Mucosa of stomach (tissue), 1 donor: ENCODE results near the gene PRKN.

Experiments used
- H3K27me3 ChIP-seq: one replicate; pipeline ENCODE4 v1.7.0; 2013; ENCODE audit warnings: mild to moderate bottlenecking, low read length; ENCODE audit not compliant: control insufficient read depth, insufficient read depth
- H3K36me3 ChIP-seq: one replicate; pipeline ENCODE4 v1.7.0; 2013; ENCODE audit warnings: low read length; ENCODE audit not compliant: control insufficient read depth, insufficient read depth
- H3K4me1 ChIP-seq: one replicate; pipeline ENCODE4 v1.7.0; 2013; ENCODE audit warnings: mild to moderate bottlenecking, low read length; ENCODE audit not compliant: control insufficient read depth, insufficient read depth
- H3K4me3 ChIP-seq: one replicate; pipeline ENCODE4 v1.7.0; 2013; ENCODE audit warnings: low read length
- H3K9ac ChIP-seq: one replicate; pipeline ENCODE4 v1.7.0; 2013; ENCODE audit warnings: mild to moderate bottlenecking, low read length, moderate library complexity
- H3K9me3 ChIP-seq: one replicate; pipeline ENCODE4 v1.7.0; 2013; ENCODE audit warnings: mild to moderate bottlenecking, low read length, moderate library complexity; ENCODE audit not compliant: control insufficient read depth
- donor health status: Pancreatic carcinoma.

The PRKN gene

DNA sequence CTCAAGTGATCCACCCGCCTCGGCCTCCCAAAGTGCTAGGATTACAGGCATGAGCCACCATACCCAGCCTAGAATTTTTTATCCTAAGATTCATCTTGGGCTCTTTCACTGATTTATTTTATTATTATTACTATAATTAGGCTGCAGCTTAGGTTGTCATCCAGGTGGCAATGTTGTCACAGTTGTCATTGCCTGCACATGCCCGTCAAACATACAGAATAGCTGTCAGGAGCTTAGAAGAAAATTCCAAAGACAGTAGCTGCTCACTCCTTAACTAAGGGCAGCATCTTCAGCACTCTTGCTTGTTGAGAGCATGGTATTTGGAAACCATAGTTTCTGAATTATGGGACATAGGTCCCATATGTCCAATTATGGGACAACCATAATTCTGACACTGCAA, 1118.8 kb downstream of the PRKN start:
- no peaks in the 10 kb centered on the region for H3K27me3 ChIP-seq
- H3K36me3 ChIP-seq, result no peaks in the 10 kb centered on the region
- H3K4me1 ChIP-seq, result no peaks in the 10 kb centered on the region
- H3K9me3 ChIP-seq, result no peaks in the 10 kb centered on the region
- H3K4me3 ChIP-seq, result no peak overlapping the region
- H3K9ac ChIP-seq, result no peak overlapping the region

- Histone ChIP-seq H3K4me3 (no peak overlapping the region), H3K27me3 (no peaks in the 10 kb centered on the region), H3K9ac (no peak overlapping the region), H3K9me3 (no peaks in the 10 kb centered on the region), H3K4me1 (no peaks in the 10 kb centered on the region), H3K36me3 (no peaks in the 10 kb centered on the region)
These were observed 1119.8 kb downstream of the PRKN start for GRCh38 chr6:161607696-161608297.

- no peak overlapping the region for H3K4me3 ChIP-seq
- H3K27me3 ChIP-seq, result no peaks in the 10 kb centered on the region
- H3K36me3 ChIP-seq, result no peaks in the 10 kb centered on the region
- H3K9ac ChIP-seq, result no peak overlapping the region
- H3K4me1 ChIP-seq, result no peaks in the 10 kb centered on the region
- H3K9me3 ChIP-seq, result no peaks in the 10 kb centered on the region
These were observed 1125.2 kb downstream of the PRKN start for GRCh38 chr6:161602359-161602758.

DNA sequence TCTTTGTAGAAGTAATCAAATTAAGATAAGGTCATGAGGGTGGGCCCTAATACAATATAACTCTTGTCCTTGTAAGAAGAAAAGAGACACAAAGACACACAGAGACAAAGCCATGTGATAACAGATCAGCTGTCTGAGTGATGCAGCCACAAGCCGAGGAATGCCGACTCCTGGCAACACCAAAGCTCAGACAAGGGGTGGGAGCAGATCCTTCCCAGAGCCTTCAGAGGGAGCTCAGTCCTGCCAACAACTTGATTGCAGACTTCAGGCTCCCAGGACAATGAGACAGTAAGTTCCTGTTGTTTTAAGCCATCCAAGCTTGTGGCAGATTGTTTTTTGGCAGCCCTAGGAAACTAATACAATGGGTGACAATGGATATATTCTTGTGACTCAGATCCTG, 1128.7 kb downstream of the PRKN start:
- Histone ChIP-seq H3K27me3 (no peaks in the 10 kb centered on the region), H3K4me3 (no peak overlapping the region), H3K9ac (no peak overlapping the region), H3K4me1 (no peaks in the 10 kb centered on the region), H3K36me3 (no peaks in the 10 kb centered on the region), H3K9me3 (no peaks in the 10 kb centered on the region)

DNA sequence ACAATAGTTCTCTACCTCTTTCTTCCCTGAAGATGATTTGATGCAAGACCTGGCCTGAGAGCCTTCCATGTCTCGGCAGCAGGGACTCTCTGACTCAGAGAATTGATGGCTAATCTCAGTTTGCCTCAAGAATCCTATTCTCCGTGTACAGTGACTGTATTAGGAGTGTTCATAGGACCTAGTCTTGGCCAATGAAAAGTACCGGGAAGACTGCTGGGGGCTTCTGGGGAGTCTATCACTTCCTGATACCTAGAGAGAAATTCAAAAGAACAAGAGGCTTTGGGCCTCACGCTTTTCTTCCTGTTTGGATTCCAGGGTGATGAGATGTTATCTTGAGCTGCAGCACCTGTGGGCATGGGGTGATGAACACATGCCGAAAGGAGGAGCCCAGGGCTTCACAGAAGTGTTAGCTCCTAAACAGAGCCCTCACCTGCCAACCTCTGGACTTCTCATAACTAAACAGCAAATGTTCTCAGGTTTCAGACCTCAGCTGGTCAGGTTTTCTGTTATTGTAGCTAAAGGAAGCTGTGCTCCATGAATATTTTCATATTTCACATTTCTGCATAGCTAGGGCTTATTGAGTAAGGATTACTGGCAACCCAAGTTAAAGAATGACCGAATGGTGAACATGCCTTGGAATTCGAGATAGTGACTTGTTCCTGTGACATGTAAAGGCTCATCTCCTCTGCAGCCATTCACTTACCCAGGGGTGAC, 1130.6 kb downstream of the PRKN start:
- H3K36me3 ChIP-seq, result no peaks in the 10 kb centered on the region
- no peaks in the 10 kb centered on the region for H3K4me1 ChIP-seq
- H3K9me3 ChIP-seq, result no peaks in the 10 kb centered on the region
- no peaks in the 10 kb centered on the region for H3K27me3 ChIP-seq
- H3K4me3 ChIP-seq, result no peak overlapping the region
- H3K9ac ChIP-seq, result no peak overlapping the region

DNA sequence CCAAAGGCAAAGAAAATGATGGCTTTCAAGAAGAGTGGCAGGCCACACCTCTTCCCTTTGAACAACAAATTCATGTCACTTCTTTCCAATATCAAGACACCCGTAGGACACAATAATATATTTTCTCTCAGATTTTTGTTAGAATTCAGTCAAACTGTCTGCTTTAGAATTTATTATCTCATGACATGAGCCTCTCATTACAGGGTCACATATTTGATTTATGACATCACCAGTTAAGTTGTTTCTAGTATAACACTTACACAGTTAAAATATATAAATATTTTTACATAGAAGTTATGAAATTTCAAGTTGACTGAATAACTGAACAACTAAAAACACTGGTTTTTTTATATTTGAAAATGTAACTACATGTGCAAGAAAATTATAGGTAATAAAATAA, 1133.2 kb downstream of the PRKN start:
- Histone ChIP-seq H3K9me3 (no peaks in the 10 kb centered on the region), H3K36me3 (no peaks in the 10 kb centered on the region), H3K4me3 (no peak overlapping the region)

DNA sequence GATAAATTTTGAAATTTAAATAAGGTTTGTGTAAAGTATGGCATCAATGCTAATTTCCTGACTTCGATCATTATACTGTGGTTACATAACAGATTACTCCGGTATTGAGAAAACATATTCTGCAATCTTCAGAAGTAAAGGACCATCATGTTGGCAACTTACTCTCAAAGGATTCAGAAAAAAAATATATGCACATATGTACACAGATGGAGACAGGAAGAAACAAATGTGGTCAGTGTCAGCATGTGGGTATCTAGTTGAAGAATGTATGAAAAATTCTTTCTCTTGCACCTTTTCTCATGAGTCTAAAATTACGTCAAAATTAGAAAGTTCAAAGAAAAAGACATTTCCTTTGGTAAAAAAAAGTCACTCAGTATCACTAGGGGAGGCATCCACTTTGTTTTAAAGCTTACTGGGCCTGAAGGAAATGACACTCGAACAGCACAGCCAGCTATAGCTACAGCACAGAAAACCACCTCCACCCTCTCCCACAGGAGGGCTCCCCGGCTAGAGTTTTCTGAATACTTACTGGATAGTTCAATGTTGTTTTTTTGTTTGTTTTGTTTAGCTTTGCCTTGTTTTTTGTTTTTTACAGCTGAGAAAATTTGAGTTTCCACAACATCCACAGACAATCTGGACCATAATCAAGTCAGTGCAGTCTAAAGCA, 1136.5 kb downstream of the PRKN start:
- Histone ChIP-seq H3K9ac (no peak overlapping the region), H3K27me3 (no peaks in the 10 kb centered on the region), H3K4me1 (no peaks in the 10 kb centered on the region), H3K9me3 (no peaks in the 10 kb centered on the region), H3K4me3 (no peak overlapping the region), H3K36me3 (no peaks in the 10 kb centered on the region)

More for the DNA sequence above, 1133.2 kb downstream of the PRKN start:
- no peaks in the 10 kb centered on the region for H3K27me3 ChIP-seq
- no peaks in the 10 kb centered on the region for H3K4me1 ChIP-seq
- no peak overlapping the region for H3K9ac ChIP-seq

DNA sequence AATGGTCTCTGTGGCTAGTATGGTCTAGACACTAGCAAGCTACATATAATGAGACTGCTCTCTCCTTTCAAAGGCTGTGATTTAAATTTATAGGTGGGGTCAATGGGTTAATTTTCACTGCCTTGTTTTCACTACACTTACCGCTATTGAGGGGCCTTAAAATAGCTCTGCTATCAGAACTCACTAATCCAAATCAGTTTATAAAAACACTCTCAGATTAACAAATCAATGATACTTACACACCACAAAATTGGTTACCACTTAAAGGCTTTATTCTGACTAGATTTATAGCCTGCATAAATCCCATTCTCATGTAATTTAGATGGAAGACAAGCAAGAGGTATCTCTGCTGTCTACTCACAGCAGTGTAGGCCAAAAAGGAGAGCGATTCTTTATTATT, 1140.7 kb downstream of the PRKN start:
- Histone ChIP-seq H3K36me3 (no peaks in the 10 kb centered on the region), H3K9ac (no peak overlapping the region)

DNA sequence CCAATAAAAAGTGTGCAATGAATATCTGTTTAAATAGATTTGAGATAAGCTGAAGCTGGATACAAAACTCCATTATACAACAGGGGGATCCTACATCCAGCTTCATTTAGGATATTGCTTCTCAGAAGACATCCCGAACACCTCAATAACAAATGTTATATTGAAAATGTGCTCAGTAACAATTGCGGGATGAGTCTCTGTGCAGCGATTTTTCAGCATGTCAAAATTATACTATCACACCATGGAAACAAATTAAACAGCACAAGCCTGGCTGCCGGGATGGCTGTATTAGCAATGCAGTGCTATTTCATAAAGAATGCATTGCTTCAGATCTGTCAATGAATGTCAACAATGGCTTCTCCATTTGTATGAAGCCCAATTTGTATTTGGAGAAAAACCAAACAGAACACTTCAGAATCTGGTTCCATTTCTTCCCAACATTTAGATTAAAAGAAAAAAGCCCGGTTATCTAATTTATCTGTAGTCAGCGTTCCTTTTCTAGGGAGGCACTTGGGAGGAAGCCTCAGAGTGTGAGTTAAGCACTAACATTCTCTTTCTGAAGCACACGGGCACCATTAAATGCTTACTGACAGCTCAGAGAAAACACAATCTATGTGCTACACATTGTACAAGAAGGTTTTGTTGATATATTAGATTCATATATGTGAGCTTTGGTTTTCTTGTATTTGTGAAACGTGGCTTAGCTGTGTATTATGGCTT, 1142.8 kb downstream of the PRKN start:
- H3K4me3 ChIP-seq, result no peak overlapping the region
- H3K9ac ChIP-seq, result no peak overlapping the region
- H3K36me3 ChIP-seq, result no peaks in the 10 kb centered on the region
- H3K4me1 ChIP-seq, result no peaks in the 10 kb centered on the region
- no peaks in the 10 kb centered on the region for H3K27me3 ChIP-seq
- H3K9me3 ChIP-seq, result no peaks in the 10 kb centered on the region

More for the DNA sequence above, 1140.7 kb downstream of the PRKN start:
- no peaks in the 10 kb centered on the region for H3K27me3 ChIP-seq
- no peak overlapping the region for H3K4me3 ChIP-seq
- no peaks in the 10 kb centered on the region for H3K4me1 ChIP-seq
- no peaks in the 10 kb centered on the region for H3K9me3 ChIP-seq

DNA sequence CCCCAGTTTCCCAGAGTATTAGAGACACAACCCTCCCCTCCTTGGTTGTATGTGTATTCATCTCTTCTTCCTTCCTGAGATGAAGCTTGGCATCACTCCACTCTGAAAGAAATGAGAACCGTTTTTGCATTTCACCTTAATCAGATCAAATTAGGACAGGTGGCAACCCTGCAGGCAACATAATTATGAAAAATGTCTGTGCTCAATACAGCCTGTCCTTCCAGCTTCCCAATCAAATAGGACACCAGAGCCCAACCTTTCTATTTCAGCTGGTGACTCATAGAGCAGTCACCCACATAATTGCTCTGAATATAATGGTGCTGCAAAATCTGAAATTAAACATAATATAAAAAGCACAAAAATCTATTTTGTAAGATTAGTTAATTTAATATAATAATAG, 1143.5 kb downstream of the PRKN start:
- Histone ChIP-seq H3K9ac (no peak overlapping the region), H3K27me3 (no peaks in the 10 kb centered on the region), H3K4me1 (no peaks in the 10 kb centered on the region), H3K36me3 (no peaks in the 10 kb centered on the region), H3K9me3 (no peaks in the 10 kb centered on the region), H3K4me3 (no peak overlapping the region)

- H3K4me1 ChIP-seq, result no peaks in the 10 kb centered on the region
- no peaks in the 10 kb centered on the region for H3K36me3 ChIP-seq
- no peaks in the 10 kb centered on the region for H3K27me3 ChIP-seq
- H3K9me3 ChIP-seq, result no peaks in the 10 kb centered on the region
- no peak overlapping the region for H3K9ac ChIP-seq
- no peak overlapping the region for H3K4me3 ChIP-seq
These were observed 1144.0 kb downstream of the PRKN start for GRCh38 chr6:161583584-161583983.

DNA sequence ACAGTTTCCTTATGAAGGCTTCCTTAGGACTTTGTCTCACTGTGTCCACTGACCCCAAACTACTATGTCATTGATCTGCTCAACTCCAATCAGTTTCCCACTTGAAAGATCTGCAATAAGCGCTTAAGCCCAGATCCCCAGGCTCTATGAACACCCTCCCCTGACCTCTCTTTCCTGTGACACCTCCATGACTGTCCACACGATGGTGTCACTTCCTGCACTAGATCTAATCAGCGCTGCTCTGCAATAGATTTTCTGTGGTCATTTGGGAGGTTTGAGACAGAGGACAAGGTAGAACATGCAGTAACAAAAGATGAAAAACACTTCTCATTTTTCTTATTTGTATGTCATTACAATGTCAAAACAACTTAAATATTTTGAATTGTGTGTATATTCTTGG, 1149.1 kb downstream of the PRKN start:
- Histone ChIP-seq H3K27me3 (no peaks in the 10 kb centered on the region), H3K9me3 (no peaks in the 10 kb centered on the region), H3K4me3 (no peak overlapping the region), H3K9ac (no peak overlapping the region), H3K4me1 (no peaks in the 10 kb centered on the region), H3K36me3 (no peaks in the 10 kb centered on the region)
